H9 (cell line): Measurements from ENCODE around the gene DGUOK. TPM values are rescaled to one million over a fixed set of nuclear protein-coding genes. Genes with fewer than 3 reads are reported as not detected.
A peak's percentile ranks its signal among the peaks of the same experiment; 100 is the strongest.

ENCODE experiments used
- DNase-seq: peaks from one replicate; pipeline ENCODE4 v3.0.0-alpha.2; 2017
- H2AFZ ChIP-seq: one replicate; pipeline ENCODE4 v1.6.1; 2013; ENCODE audit warnings: mild to moderate bottlenecking, low read length, control low read depth, moderate library complexity
- H2AK5ac ChIP-seq: 2 replicates; pipeline ENCODE4 v1.6.1; 2013; ENCODE audit warnings: low read length, control low read depth, mixed read lengths; ENCODE audit not compliant: insufficient read length
- H2BK120ac ChIP-seq: one replicate; pipeline ENCODE4 v1.6.1; 2013; ENCODE audit warnings: low read depth, mild to moderate bottlenecking, low read length, control low read depth, inconsistent platforms; ENCODE audit not compliant: poor library complexity, severe bottlenecking
- H2BK12ac ChIP-seq: 2 replicates; pipeline ENCODE4 v1.6.1; 2013; ENCODE audit warnings: low read length, control low read depth, mixed read lengths, low read depth; ENCODE audit not compliant: insufficient read length
- H2BK15ac ChIP-seq: 2 replicates; pipeline ENCODE4 v1.6.1; 2013; ENCODE audit warnings: low read depth, low read length, control low read depth
- H2BK20ac ChIP-seq: one replicate; pipeline ENCODE4 v1.6.1; 2013; ENCODE audit warnings: low read depth, mild to moderate bottlenecking, low read length, control low read depth, inconsistent platforms; ENCODE audit not compliant: poor library complexity, severe bottlenecking
- H2BK5ac ChIP-seq: 2 replicates; pipeline ENCODE4 v1.6.1; 2013; ENCODE audit warnings: low read length, control low read depth, mixed read lengths; ENCODE audit not compliant: insufficient read length
- H3K14ac ChIP-seq: 2 replicates; pipeline ENCODE4 v1.6.1; 2013; ENCODE audit warnings: low read length, control low read depth; ENCODE audit not compliant: insufficient read depth
- H3K18ac ChIP-seq: 2 replicates; pipeline ENCODE4 v1.6.1; 2013; ENCODE audit warnings: low read depth, mild to moderate bottlenecking, mixed read lengths, low read length, control low read depth; ENCODE audit not compliant: insufficient read length
- H3K23ac ChIP-seq: 2 replicates; pipeline ENCODE4 v1.6.1; 2013; ENCODE audit warnings: low read length, control low read depth, mixed read lengths, low read depth; ENCODE audit not compliant: insufficient read length
- H3K23me2 ChIP-seq: 2 replicates; pipeline ENCODE4 v1.6.1; 2013; ENCODE audit warnings: low read depth, mild to moderate bottlenecking, mixed read lengths, low read length, control low read depth; ENCODE audit not compliant: insufficient read length, poor library complexity, severe bottlenecking
- H3K27ac ChIP-seq: 2 replicates; pipeline ENCODE4 v1.5.1; 2013; ENCODE audit warnings: low read length, control low read depth, mixed read lengths, low read depth; ENCODE audit not compliant: insufficient read length
- H3K27me3 ChIP-seq: 2 replicates; pipeline ENCODE4 v1.6.1; 2013; ENCODE audit warnings: low read length, control low read depth, inconsistent platforms; ENCODE audit not compliant: insufficient read depth
- H3K4ac ChIP-seq: 2 replicates; pipeline ENCODE4 v1.6.1; 2013; ENCODE audit warnings: low read depth, mild to moderate bottlenecking, control low read depth, inconsistent platforms, low read length, moderate library complexity
- H3K4me1 ChIP-seq: 2 replicates; pipeline ENCODE4 v1.6.1; 2013; ENCODE audit warnings: low read length, control low read depth, inconsistent platforms; ENCODE audit not compliant: insufficient read depth
- H3K4me2 ChIP-seq: 2 replicates; pipeline ENCODE4 v1.6.1; 2013; ENCODE audit warnings: low read length, control low read depth, mixed read lengths; ENCODE audit not compliant: insufficient read length, insufficient read depth
- H3K56ac ChIP-seq: 2 replicates; pipeline ENCODE4 v1.6.1; 2013; ENCODE audit warnings: low read depth, mild to moderate bottlenecking, mixed read lengths, low read length, control low read depth; ENCODE audit not compliant: insufficient read length
- H3K79me1 ChIP-seq: 2 replicates; pipeline ENCODE4 v1.6.1; 2013; ENCODE audit warnings: low read depth, mild to moderate bottlenecking, moderate library complexity, low read length, control low read depth, inconsistent platforms; ENCODE audit not compliant: insufficient read depth, poor library complexity, severe bottlenecking
- H3K79me2 ChIP-seq: 2 replicates; pipeline ENCODE4 v1.6.1; 2013; ENCODE audit warnings: low read length, control low read depth, inconsistent platforms; ENCODE audit not compliant: insufficient read depth
- H3K9ac ChIP-seq: 2 replicates; pipeline ENCODE4 v1.6.1; 2013; ENCODE audit warnings: low read length, control low read depth, mixed read lengths; ENCODE audit not compliant: insufficient read length; ENCODE audit errors: extremely low read depth
- H3K9me3 ChIP-seq: one replicate; pipeline ENCODE4 v1.6.1; 2013; ENCODE audit warnings: low read depth, low read length, inconsistent platforms; ENCODE audit not compliant: control insufficient read depth
- H3T11ph ChIP-seq: one replicate; pipeline ENCODE4 v1.6.1; 2013; ENCODE audit warnings: mild to moderate bottlenecking, low read length, control low read depth, inconsistent platforms
- H4K20me1 ChIP-seq: one replicate; pipeline ENCODE4 v1.6.1; 2013; ENCODE audit not compliant: control insufficient read depth, insufficient read length, insufficient read depth
- H4K5ac ChIP-seq: 2 replicates; pipeline ENCODE4 v1.6.1; 2013; ENCODE audit warnings: low read depth, mild to moderate bottlenecking, mixed read lengths, low read length, control low read depth; ENCODE audit not compliant: insufficient read length
- H4K8ac ChIP-seq: replicated peaks from 2 replicates; pipeline ENCODE4 v1.6.1; 2013; ENCODE audit warnings: low read length, control low read depth, mixed read lengths, low read depth; ENCODE audit not compliant: insufficient read length
- H4K91ac ChIP-seq: 2 replicates; pipeline ENCODE4 v1.6.1; 2013; ENCODE audit warnings: low read depth, mild to moderate bottlenecking, moderate library complexity, mixed read lengths, low read length, control low read depth; ENCODE audit not compliant: insufficient read length
- H3K27ac Mint-ChIP-seq, 3 experiments: 2 replicates in 2 of 3; 3 replicates in 1 of 3; pipeline ENCODE4 v1.8.0; 2020 to 2021; ENCODE audit warnings: mixed read lengths in 3 of 3, mild to moderate bottlenecking in 1 of 3, moderate library complexity in 1 of 3
- H3K27me3 Mint-ChIP-seq: 2 replicates; pipeline ENCODE4 v1.8.0; 2021; ENCODE audit warnings: low read depth, mild to moderate bottlenecking, moderate library complexity, mixed read lengths
- H3K36me3 Mint-ChIP-seq, 3 experiments: 2 replicates in 2 of 3; 3 replicates in 1 of 3; pipeline ENCODE4 v1.8.0; 2020 to 2021; ENCODE audit warnings: low read depth in 3 of 3, mixed read lengths in 3 of 3; ENCODE audit not compliant: insufficient read depth in 1 of 3
- H3K4me1 Mint-ChIP-seq, 2 experiments: 2 replicates each; pipeline ENCODE4 v1.8.0; 2020; ENCODE audit warnings: mixed read lengths in 2 of 2
- H3K4me3 Mint-ChIP-seq, 2 experiments: 2 replicates in 1 of 2; 3 replicates in 1 of 2; pipeline ENCODE4 v1.8.0; 2020 to 2021; ENCODE audit warnings: mild to moderate bottlenecking in 2 of 2, mixed read lengths in 2 of 2, moderate library complexity in 1 of 2
- H3K9me3 Mint-ChIP-seq, 2 experiments: 2 replicates in 1 of 2; 3 replicates in 1 of 2; pipeline ENCODE4 v1.8.0; 2020; ENCODE audit warnings: mild to moderate bottlenecking in 2 of 2, mixed read lengths in 2 of 2, moderate library complexity in 1 of 2
- CTCF ChIP-seq: fragments of 200-600 bp; sonication (generic); conservative IDR thresholded peaks from 3 replicates; pipeline ENCODE4 v1.8.0; 2021; ENCODE audit warnings: antibody characterized with exemption, mild to moderate bottlenecking
- WGBS: extraction: QIAGEN DNeasy Blood & Tissue Kit; methylation state at CpG from one replicate; pipeline ENCODE4 v1.1.7; 2013; ENCODE audit warnings: missing lambda C conversion rate, low lambda C conversion rate, mixed read lengths; ENCODE audit not compliant: insufficient read length; ENCODE audit errors: extremely low coverage; 5-methylcytosine and 5-hydroxymethylcytosine counted together
- total RNA-seq: library from RNA; stranded (reverse); gene quantifications from 2 replicates; pipeline ENCODE4 v1.2.1, GENCODE V29; 2021

The DGUOK gene
- total RNA-seq, 1 experiment from 2014 or later, result 98.5 TPM

GRCh38 chr2:73927344-73927743 lies 664 bp downstream of the DGUOK start:
- Mint-ChIP-seq H3K36me3 (peaks cover 0 to 16% (median 8%) of the 10 kb centered on the region in 3 experiments; a peak in 5 of 7 replicates), H3K9me3 (no peaks in the 10 kb centered on the region), H3K4me3 (peak overlapping the region; percentile 93 to 94), H3K27ac (peak overlapping the region; percentile 73 to 98 (median 88); a peak in 6 of 7 replicates), H3K4me1 (peaks cover 21 to 23% of the 10 kb centered on the region in 2 experiments), H3K27me3 (peaks cover 8% of the 10 kb centered on the region)
- peak overlapping the region; percentile 84 for H2BK5ac ChIP-seq
- H2BK120ac ChIP-seq, result no peak overlapping the region
- H3K14ac ChIP-seq, result peak overlapping the region; percentile 97; the same call in 1 of the 2 replicates
- H4K20me1 ChIP-seq, result no peaks in the 10 kb centered on the region
- no peak overlapping the region for H2BK20ac ChIP-seq
- H4K91ac ChIP-seq, result no peak overlapping the region
- no peak overlapping the region for H3K23ac ChIP-seq
- no peak overlapping the region for H2BK15ac ChIP-seq
- no peak overlapping the region for H4K8ac ChIP-seq
- H3K9ac ChIP-seq, result peak overlapping the region; percentile 95
- H3K4ac ChIP-seq, result peak overlapping the region; percentile 58; the same call in 1 of the 2 replicates
- no peak for DNase-seq
- TF ChIP-seq CTCF, result no peak
- H2BK12ac ChIP-seq, result no peak overlapping the region
- H4K5ac ChIP-seq, result no peak overlapping the region
- peaks cover 16% of the 10 kb centered on the region for H3K79me1 ChIP-seq
- H3K18ac ChIP-seq, result no peak overlapping the region
- no peaks in the 10 kb centered on the region for H3K4me1 ChIP-seq
- no peak overlapping the region for H3K56ac ChIP-seq
- peak overlapping the region; percentile 69 for H3K4me2 ChIP-seq
- no peak overlapping the region for H2AK5ac ChIP-seq
- H2AFZ ChIP-seq, result no peak overlapping the region
- H3K79me2 ChIP-seq, result peaks cover 31% of the 10 kb centered on the region; the same call in 1 of the 2 replicates
- WGBS, result no CpG with 5 or more reads among the region's 6 CpGs
- H3K23me2 ChIP-seq, result peaks cover 5% of the 10 kb centered on the region
- peak overlapping the region; percentile 30 for H3K27ac ChIP-seq
- no peaks in the 10 kb centered on the region for H3K27me3 ChIP-seq
- H3T11ph ChIP-seq, result no peak overlapping the region
- H3K9me3 ChIP-seq, result no peaks in the 10 kb centered on the region
